Epithelial cell of proximal tubule (primary cell): ENCODE results near the gene LRIG1. TPM values are rescaled to one million over a fixed set of nuclear protein-coding genes. Genes with fewer than 3 reads are reported as not detected.

Experiments
- DNase-seq: peaks from one replicate; pipeline ENCODE4 v3.0.0-alpha.2; 2011; ENCODE audit warnings: low read depth
- H3K4me3 ChIP-seq: 2 replicates; pipeline ENCODE4 v1.5.1; 2011; ENCODE audit warnings: low read depth, mild to moderate bottlenecking, low read length
- total RNA-seq: library from RNA; depleted of rRNA; stranded (reverse); fragments of >200 nt; gene quantifications from 2 replicates; pipeline ENCODE4 v1.2.3, GENCODE V29; 2015
- TF ChIP-seq, protein P1 (sequence below): conservative IDR thresholded peaks from 2 replicates; pipeline ENCODE4 v1.5.1; 2012; ENCODE audit warnings: low read depth, mild to moderate bottlenecking, low read length

LRIG1 gene
- total RNA-seq, 1 donor from 2014 or later: 10.0 TPM

- TF ChIP-seq, protein P1, sequence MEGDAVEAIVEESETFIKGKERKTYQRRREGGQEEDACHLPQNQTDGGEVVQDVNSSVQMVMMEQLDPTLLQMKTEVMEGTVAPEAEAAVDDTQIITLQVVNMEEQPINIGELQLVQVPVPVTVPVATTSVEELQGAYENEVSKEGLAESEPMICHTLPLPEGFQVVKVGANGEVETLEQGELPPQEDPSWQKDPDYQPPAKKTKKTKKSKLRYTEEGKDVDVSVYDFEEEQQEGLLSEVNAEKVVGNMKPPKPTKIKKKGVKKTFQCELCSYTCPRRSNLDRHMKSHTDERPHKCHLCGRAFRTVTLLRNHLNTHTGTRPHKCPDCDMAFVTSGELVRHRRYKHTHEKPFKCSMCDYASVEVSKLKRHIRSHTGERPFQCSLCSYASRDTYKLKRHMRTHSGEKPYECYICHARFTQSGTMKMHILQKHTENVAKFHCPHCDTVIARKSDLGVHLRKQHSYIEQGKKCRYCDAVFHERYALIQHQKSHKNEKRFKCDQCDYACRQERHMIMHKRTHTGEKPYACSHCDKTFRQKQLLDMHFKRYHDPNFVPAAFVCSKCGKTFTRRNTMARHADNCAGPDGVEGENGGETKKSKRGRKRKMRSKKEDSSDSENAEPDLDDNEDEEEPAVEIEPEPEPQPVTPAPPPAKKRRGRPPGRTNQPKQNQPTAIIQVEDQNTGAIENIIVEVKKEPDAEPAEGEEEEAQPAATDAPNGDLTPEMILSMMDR: no peak
- DNase-seq: no peak
- no peak overlapping the region for H3K4me3 ChIP-seq
Observed at GRCh38 chr3:66444146-66444644, 56.6 kb downstream of the LRIG1 start.

DNA sequence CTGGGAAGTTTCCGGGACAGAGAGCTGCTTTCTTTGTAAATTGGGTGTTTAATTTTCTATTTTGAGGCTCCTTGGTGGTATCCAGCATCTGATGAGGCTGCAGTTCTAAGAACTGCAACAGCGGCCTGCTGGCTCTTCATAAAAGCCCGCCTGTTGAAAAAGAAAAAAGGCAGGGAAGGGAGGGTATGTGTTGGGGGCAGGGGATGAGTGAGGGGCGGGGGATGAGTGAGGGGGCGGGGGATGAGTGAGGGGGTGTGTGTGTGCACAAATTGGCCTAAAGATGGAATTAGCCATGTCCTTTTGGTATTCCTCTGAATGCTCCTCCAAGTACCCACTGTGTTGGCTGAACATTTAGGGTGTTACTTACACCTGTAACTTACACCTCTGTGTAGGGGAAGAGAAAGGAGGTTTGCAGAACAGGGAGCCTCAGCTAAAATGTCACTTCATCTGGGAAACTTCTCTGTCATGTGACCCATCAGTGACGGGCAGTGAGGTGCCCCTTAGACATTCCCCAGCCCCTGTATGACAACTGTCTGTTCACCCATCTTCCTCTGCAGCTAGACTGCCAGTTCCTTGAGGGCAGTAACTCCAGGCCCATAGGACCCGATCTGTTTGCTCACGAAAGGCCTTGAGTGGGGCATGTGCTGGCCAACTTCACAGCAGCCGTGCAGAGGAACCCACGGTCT, 57.6 kb downstream of the LRIG1 start:
- H3K4me3 ChIP-seq: no peak overlapping the region
- DNase-seq: no peak
- TF ChIP-seq, protein P1: no peak

DNA sequence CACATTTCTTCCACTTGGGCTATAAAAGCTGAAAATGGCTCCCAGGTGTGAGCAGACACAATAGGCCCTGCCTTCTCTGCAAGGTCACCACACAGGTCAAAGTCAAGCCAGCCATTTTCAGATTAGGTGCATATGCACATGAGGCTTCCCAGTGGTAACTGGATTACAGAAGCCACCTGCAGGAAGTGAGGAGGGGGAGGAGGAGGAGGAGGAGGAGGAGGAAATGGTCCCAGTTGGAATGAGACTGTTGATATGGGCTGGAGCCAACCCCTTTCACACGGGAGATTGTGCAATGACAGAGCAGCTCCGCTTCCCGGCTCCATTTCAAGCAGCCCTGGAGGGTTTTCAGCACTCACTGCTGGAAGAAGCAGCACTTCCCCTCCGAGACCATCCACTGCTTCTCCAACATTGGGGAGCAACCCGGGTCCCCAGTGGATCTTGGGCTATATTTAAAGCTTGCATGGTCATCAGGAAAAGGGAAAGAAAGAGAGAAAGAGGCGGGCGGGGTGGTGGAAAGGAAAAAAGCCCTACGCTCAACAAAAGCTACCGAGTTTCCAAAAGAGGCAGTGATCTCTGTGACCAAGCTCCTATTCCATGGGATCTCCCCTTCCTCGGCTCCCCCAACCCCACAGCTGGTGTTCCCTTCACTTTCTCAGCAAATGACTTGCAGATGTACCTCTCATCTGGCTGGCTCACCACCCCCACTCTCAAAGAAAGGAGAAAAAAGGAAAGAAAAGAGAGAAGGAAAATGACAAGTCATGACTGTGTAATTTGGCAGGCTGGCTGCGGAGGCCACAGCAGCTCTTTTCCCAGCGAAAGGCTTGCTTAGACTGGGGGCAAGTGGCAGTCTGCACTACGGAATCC, 58.3 kb downstream of the LRIG1 start:
- no peak for DNase-seq
- TF ChIP-seq, protein P1: no peak
- H3K4me3 ChIP-seq: no peak overlapping the region

- TF ChIP-seq, protein P1: no peak
- DNase-seq: no peak
- H3K4me3 ChIP-seq: no peak overlapping the region
Observed at GRCh38 chr3:66441692-66442091, 59.1 kb downstream of the LRIG1 start.

GRCh38 chr3:66441129-66441528, 59.7 kb downstream of the LRIG1 start:
- DNase-seq: no peak
- H3K4me3 ChIP-seq: peak overlapping the region; percentile 13
- TF ChIP-seq, protein P1: no peak

DNA sequence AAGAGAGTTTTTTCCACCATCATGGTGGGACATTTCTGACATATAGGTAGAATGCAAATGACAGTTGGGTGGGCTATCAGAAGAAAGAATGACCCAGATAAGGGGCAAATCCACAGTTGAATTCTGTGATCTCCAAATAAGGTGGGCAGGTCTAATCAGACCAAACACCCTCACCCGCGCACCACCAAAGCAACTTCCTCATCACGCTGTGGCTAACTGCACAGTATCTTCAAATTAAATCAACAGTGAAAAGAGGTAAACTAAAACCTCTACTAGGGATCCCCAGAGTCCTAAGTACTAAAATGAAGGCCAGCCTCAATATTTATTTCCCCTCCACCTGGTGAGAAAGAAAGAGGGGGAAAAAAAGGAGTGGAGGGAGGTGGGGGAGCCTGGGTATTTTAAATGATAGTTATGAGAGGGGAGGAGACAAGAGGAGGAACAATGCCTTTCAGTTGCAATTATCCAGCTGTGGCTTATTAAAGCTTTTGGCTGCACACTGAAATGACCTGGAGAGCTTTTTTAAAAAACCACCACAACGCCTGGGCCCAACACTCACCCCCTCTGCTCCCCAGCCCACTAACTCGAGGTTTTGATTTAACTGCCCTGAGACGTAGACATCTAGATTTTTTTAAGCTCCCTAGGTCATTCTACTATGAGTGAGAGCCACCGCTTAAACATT, 61.0 kb downstream of the LRIG1 start:
- TF ChIP-seq, protein P1: no peak
- no peak overlapping the region for H3K4me3 ChIP-seq

More for the DNA sequence above, 61.0 kb downstream of the LRIG1 start:
- no peak for DNase-seq
